Astrocyte (in vitro differentiated cells and primary cell): ENCODE data around the gene PTGS2.

Source experiments
- EZH2 ChIP-seq: IDR thresholded peaks from 2 replicates; pipeline ENCODE4 v1.6.1; 2012; ENCODE audit warnings: mild to moderate bottlenecking, low read length, inconsistent platforms; ENCODE audit not compliant: insufficient read depth
- TF ChIP-seq, protein P1 (sequence below): IDR thresholded peaks from 2 replicates; pipeline ENCODE4 v1.5.1; 2011; ENCODE audit warnings: low read depth, mild to moderate bottlenecking, inconsistent platforms, low read length, moderate library complexity; ENCODE audit not compliant: insufficient read depth

- no peak for TF ChIP-seq EZH2
- TF ChIP-seq, protein P1, sequence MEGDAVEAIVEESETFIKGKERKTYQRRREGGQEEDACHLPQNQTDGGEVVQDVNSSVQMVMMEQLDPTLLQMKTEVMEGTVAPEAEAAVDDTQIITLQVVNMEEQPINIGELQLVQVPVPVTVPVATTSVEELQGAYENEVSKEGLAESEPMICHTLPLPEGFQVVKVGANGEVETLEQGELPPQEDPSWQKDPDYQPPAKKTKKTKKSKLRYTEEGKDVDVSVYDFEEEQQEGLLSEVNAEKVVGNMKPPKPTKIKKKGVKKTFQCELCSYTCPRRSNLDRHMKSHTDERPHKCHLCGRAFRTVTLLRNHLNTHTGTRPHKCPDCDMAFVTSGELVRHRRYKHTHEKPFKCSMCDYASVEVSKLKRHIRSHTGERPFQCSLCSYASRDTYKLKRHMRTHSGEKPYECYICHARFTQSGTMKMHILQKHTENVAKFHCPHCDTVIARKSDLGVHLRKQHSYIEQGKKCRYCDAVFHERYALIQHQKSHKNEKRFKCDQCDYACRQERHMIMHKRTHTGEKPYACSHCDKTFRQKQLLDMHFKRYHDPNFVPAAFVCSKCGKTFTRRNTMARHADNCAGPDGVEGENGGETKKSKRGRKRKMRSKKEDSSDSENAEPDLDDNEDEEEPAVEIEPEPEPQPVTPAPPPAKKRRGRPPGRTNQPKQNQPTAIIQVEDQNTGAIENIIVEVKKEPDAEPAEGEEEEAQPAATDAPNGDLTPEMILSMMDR, result no peak
Measured at GRCh38 chr1:186679924-186680244, 339 bp downstream of the PTGS2 start.
